WERI-Rb-1 (cell line): ENCODE data around the gene ARMC9.

ENCODE experiments used
- DNase-seq: peaks from one replicate; pipeline ENCODE4 v3.0.0-alpha.2; 2020
- H3K27ac ChIP-seq: fragments of 250-450 bp; sonication (Bioruptor Pico); 2 replicates; pipeline ENCODE4 v1.5.1; 2020; ENCODE audit warnings: mild to moderate bottlenecking, moderate library complexity
- H3K27me3 ChIP-seq: fragments of 250-450 bp; sonication (Bioruptor Pico); 2 replicates; pipeline ENCODE4 v1.5.1; 2021; ENCODE audit warnings: mild to moderate bottlenecking, low read depth, moderate library complexity; ENCODE audit not compliant: insufficient read depth, severe bottlenecking
- H3K36me3 ChIP-seq: fragments of 250-450 bp; sonication (Bioruptor Pico); 2 replicates; pipeline ENCODE4 v1.5.1; 2020; ENCODE audit warnings: mild to moderate bottlenecking, moderate library complexity
- H3K4me3 ChIP-seq: 2 replicates; pipeline ENCODE4 v1.5.1; 2011; ENCODE audit warnings: low read depth, mild to moderate bottlenecking, control low read depth, low read length
- H3K9me3 ChIP-seq: fragments of 250-450 bp; sonication (Bioruptor Pico); 2 replicates; pipeline ENCODE4 v1.5.1; 2021; ENCODE audit warnings: mild to moderate bottlenecking, moderate library complexity; ENCODE audit not compliant: severe bottlenecking
- TF ChIP-seq, protein P1 (sequence below): IDR thresholded peaks from 2 replicates; pipeline ENCODE4 v1.5.1; 2011; ENCODE audit warnings: low read depth, mild to moderate bottlenecking, control low read depth, inconsistent platforms, low read length

Gene ARMC9

DNA sequence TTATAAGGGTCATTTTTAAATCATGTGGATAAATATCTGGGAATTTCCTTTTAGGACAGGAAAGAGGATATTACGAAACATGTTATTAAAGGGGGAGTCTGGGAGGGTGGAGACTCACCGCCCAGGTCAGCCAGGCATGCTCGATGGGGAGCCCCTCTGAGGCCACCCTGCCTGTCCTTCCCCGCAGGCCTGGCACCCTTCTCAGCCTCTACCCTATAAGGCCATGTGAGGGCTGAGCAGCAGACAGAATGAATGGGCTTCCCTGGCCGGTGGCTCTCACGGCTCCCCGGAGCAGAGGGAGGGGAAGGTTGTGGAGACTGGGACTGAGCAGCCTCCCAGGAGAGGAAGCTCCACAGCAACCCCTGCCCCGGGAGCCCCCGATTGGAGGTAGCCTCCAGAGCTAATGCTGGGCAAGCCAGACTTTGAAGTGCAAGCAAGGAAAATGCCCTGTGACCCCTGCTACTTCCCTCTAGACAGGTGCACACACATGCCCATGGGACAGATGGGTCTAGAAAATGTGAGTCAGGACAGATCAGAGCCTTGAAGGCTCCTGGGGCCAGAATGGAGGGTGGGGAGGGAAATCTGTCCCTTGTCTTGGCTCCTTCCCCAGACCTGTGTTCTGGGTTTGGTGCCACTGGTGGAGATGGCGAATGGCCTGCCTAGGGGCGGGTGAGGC lies 13.2 kb upstream of the ARMC9 start:
- Histone ChIP-seq H3K4me3 (no peak overlapping the region), H3K27ac (no peak overlapping the region), H3K36me3 (no peaks in the 10 kb centered on the region), H3K9me3 (no peaks in the 10 kb centered on the region), H3K27me3 (no peaks in the 10 kb centered on the region)
- DNase-seq = no peak
- TF ChIP-seq, protein P1, sequence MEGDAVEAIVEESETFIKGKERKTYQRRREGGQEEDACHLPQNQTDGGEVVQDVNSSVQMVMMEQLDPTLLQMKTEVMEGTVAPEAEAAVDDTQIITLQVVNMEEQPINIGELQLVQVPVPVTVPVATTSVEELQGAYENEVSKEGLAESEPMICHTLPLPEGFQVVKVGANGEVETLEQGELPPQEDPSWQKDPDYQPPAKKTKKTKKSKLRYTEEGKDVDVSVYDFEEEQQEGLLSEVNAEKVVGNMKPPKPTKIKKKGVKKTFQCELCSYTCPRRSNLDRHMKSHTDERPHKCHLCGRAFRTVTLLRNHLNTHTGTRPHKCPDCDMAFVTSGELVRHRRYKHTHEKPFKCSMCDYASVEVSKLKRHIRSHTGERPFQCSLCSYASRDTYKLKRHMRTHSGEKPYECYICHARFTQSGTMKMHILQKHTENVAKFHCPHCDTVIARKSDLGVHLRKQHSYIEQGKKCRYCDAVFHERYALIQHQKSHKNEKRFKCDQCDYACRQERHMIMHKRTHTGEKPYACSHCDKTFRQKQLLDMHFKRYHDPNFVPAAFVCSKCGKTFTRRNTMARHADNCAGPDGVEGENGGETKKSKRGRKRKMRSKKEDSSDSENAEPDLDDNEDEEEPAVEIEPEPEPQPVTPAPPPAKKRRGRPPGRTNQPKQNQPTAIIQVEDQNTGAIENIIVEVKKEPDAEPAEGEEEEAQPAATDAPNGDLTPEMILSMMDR = no peak

DNA sequence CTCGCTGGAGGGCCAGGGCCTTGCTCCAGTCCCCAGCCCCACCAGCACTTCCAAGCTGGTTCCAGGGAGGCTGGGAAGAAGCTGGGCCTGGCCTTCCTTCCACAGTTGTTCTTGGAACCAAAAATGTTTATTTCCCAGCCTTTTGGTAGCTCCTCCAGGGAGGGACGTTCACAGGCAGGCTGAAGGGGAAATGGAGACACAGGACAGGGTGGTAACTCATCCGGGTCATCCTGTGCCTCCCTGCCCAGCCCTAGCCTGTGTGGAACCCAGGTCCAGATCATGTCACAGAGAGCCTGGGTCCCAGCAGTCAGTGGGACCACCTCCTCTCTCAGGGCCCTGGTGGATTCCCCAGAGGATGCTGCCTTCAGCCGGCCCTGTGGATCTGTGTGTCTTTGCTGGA lies 12.5 kb upstream of the ARMC9 start:
- Histone ChIP-seq H3K9me3 (no peaks in the 10 kb centered on the region), H3K27me3 (no peaks in the 10 kb centered on the region), H3K27ac (no peak overlapping the region), H3K36me3 (no peaks in the 10 kb centered on the region), H3K4me3 (no peak overlapping the region)
- no peak for DNase-seq
- TF ChIP-seq, protein P1 = no peak

DNA sequence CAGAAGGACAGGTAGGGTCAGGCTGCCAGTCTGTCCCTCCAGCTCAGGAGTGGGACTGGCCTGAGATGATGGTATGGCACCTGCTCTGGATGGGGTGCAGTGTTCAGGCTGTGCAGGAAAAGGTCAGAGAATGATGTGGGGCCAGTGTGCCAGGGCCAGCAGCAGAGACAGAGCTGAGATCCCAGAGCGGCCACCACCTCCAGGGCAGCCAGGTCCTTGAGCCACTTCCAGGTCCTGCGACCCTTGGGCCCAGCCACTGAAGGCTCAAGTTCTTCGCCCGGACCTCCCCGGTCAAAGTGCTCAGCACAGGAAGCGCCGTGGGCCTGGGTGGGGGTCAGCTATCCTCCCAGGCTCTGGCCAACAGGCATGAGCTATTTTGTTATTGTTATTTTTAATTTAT lies 12.1 kb upstream of the ARMC9 start:
- H3K9me3 ChIP-seq = no peaks in the 10 kb centered on the region
- H3K27me3 ChIP-seq = no peaks in the 10 kb centered on the region
- H3K4me3 ChIP-seq = no peak overlapping the region
- H3K36me3 ChIP-seq = no peaks in the 10 kb centered on the region
- H3K27ac ChIP-seq = no peak overlapping the region
- DNase-seq = no peak
- TF ChIP-seq, protein P1 = no peak

DNA sequence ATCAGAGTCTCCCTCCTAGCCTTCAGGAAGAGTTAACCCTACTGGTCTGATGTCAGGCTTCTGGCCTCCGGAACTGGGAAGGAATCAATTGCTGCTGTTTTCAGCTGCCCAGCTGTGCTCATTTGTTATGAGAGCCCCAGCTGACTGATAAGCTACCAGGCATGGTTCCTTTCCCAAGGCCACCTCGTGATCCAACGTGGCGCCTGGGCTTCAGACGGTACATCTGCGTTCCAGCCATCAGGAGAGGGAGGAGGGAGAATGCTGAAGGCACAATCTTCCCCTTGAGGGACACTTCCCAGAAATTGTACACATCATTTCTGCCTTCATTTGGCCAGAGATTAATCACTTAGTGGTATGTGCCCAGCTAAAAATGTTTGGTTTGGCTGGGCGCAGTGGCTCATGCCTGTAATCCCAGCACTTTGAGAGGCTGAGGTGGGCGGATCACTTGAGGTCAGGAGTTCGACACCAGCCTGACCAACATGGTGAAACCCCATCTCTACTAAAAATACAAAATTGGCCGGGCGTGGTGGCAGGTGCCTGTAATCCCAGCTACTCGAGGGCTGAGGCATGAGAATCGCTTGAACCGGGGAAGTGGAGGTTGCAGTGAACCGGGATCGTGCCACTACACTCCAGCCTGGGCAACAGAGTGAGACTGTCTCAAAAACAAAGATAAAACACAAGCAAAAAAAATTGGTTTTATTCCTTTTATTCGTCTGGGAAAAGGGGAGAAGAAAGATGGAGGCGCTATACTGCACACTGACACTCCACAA lies 10.5 kb upstream of the ARMC9 start:
- no peak overlapping the region for H3K27ac ChIP-seq
- TF ChIP-seq, protein P1 = no peak
- H3K4me3 ChIP-seq = no peak overlapping the region
- DNase-seq = no peak
- H3K9me3 ChIP-seq = no peaks in the 10 kb centered on the region
- H3K36me3 ChIP-seq = no peaks in the 10 kb centered on the region
- H3K27me3 ChIP-seq = no peaks in the 10 kb centered on the region

DNA sequence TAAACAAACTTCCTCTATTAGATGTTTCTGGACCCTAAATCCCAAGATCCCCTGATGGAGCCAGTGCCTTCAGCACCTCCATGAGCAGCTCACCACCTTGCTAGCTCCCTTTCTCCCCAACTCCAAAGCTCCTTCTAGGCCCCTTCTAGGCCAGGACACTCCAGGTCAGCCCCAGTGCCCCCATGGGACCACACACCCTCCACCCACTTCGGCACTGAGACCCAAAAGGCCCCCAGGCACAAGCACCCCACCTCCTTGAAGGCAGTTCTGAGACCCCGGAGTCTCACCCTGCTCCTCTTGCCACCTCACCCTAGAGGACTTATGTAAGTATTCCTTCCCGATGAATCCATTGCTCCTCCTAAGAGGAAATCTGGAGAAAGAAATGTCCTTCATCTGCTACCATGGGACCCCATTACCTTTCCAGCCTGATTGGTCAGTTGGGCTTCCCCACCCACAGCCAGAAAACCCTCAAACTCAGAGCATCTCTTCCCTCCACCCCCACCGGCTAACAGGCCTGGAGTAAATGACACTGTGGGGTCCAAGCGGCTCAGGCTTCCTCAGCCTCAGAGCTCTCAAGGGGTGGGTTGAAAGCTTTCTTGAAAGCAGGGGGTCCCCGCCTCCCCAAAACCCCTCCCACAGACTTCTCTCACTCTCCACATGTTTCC lies 9.8 kb upstream of the ARMC9 start:
- no peak overlapping the region for H3K4me3 ChIP-seq
- no peaks in the 10 kb centered on the region for H3K27me3 ChIP-seq
- TF ChIP-seq, protein P1 = no peak
- no peaks in the 10 kb centered on the region for H3K9me3 ChIP-seq
- no peak overlapping the region for H3K27ac ChIP-seq
- H3K36me3 ChIP-seq = no peaks in the 10 kb centered on the region
- no peak for DNase-seq
